H9 (cell line): Measurements from ENCODE around the gene ZNF280C. TPM values are rescaled to one million over a fixed set of nuclear protein-coding genes. Genes with fewer than 3 reads are reported as not detected.

Source experiments
- DNase-seq: peaks from one replicate; pipeline ENCODE4 v3.0.0-alpha.2; 2017
- H2AFZ ChIP-seq: one replicate; pipeline ENCODE4 v1.6.1; 2013; ENCODE audit warnings: mild to moderate bottlenecking, low read length, control low read depth, moderate library complexity
- H2AK5ac ChIP-seq: 2 replicates; pipeline ENCODE4 v1.6.1; 2013; ENCODE audit warnings: low read length, control low read depth, mixed read lengths; ENCODE audit not compliant: insufficient read length
- H2BK120ac ChIP-seq: one replicate; pipeline ENCODE4 v1.6.1; 2013; ENCODE audit warnings: low read depth, mild to moderate bottlenecking, low read length, control low read depth, inconsistent platforms; ENCODE audit not compliant: poor library complexity, severe bottlenecking
- H2BK12ac ChIP-seq: 2 replicates; pipeline ENCODE4 v1.6.1; 2013; ENCODE audit warnings: low read length, control low read depth, mixed read lengths, low read depth; ENCODE audit not compliant: insufficient read length
- H2BK15ac ChIP-seq: 2 replicates; pipeline ENCODE4 v1.6.1; 2013; ENCODE audit warnings: low read depth, low read length, control low read depth
- H2BK20ac ChIP-seq: one replicate; pipeline ENCODE4 v1.6.1; 2013; ENCODE audit warnings: low read depth, mild to moderate bottlenecking, low read length, control low read depth, inconsistent platforms; ENCODE audit not compliant: poor library complexity, severe bottlenecking
- H2BK5ac ChIP-seq: 2 replicates; pipeline ENCODE4 v1.6.1; 2013; ENCODE audit warnings: low read length, control low read depth, mixed read lengths; ENCODE audit not compliant: insufficient read length
- H3K14ac ChIP-seq: 2 replicates; pipeline ENCODE4 v1.6.1; 2013; ENCODE audit warnings: low read length, control low read depth; ENCODE audit not compliant: insufficient read depth
- H3K18ac ChIP-seq: 2 replicates; pipeline ENCODE4 v1.6.1; 2013; ENCODE audit warnings: low read depth, mild to moderate bottlenecking, mixed read lengths, low read length, control low read depth; ENCODE audit not compliant: insufficient read length
- H3K23ac ChIP-seq: 2 replicates; pipeline ENCODE4 v1.6.1; 2013; ENCODE audit warnings: low read length, control low read depth, mixed read lengths, low read depth; ENCODE audit not compliant: insufficient read length
- H3K23me2 ChIP-seq: 2 replicates; pipeline ENCODE4 v1.6.1; 2013; ENCODE audit warnings: low read depth, mild to moderate bottlenecking, mixed read lengths, low read length, control low read depth; ENCODE audit not compliant: insufficient read length, poor library complexity, severe bottlenecking
- H3K27ac ChIP-seq: 2 replicates; pipeline ENCODE4 v1.5.1; 2013; ENCODE audit warnings: low read length, control low read depth, mixed read lengths, low read depth; ENCODE audit not compliant: insufficient read length
- H3K27me3 ChIP-seq: 2 replicates; pipeline ENCODE4 v1.6.1; 2013; ENCODE audit warnings: low read length, control low read depth, inconsistent platforms; ENCODE audit not compliant: insufficient read depth
- H3K4ac ChIP-seq: 2 replicates; pipeline ENCODE4 v1.6.1; 2013; ENCODE audit warnings: low read depth, mild to moderate bottlenecking, control low read depth, inconsistent platforms, low read length, moderate library complexity
- H3K4me1 ChIP-seq: 2 replicates; pipeline ENCODE4 v1.6.1; 2013; ENCODE audit warnings: low read length, control low read depth, inconsistent platforms; ENCODE audit not compliant: insufficient read depth
- H3K4me2 ChIP-seq: 2 replicates; pipeline ENCODE4 v1.6.1; 2013; ENCODE audit warnings: low read length, control low read depth, mixed read lengths; ENCODE audit not compliant: insufficient read length, insufficient read depth
- H3K56ac ChIP-seq: 2 replicates; pipeline ENCODE4 v1.6.1; 2013; ENCODE audit warnings: low read depth, mild to moderate bottlenecking, mixed read lengths, low read length, control low read depth; ENCODE audit not compliant: insufficient read length
- H3K79me1 ChIP-seq: 2 replicates; pipeline ENCODE4 v1.6.1; 2013; ENCODE audit warnings: low read depth, mild to moderate bottlenecking, moderate library complexity, low read length, control low read depth, inconsistent platforms; ENCODE audit not compliant: insufficient read depth, poor library complexity, severe bottlenecking
- H3K79me2 ChIP-seq: 2 replicates; pipeline ENCODE4 v1.6.1; 2013; ENCODE audit warnings: low read length, control low read depth, inconsistent platforms; ENCODE audit not compliant: insufficient read depth
- H3K9ac ChIP-seq: 2 replicates; pipeline ENCODE4 v1.6.1; 2013; ENCODE audit warnings: low read length, control low read depth, mixed read lengths; ENCODE audit not compliant: insufficient read length; ENCODE audit errors: extremely low read depth
- H3K9me3 ChIP-seq: one replicate; pipeline ENCODE4 v1.6.1; 2013; ENCODE audit warnings: low read depth, low read length, inconsistent platforms; ENCODE audit not compliant: control insufficient read depth
- H3T11ph ChIP-seq: one replicate; pipeline ENCODE4 v1.6.1; 2013; ENCODE audit warnings: mild to moderate bottlenecking, low read length, control low read depth, inconsistent platforms
- H4K20me1 ChIP-seq: one replicate; pipeline ENCODE4 v1.6.1; 2013; ENCODE audit not compliant: control insufficient read depth, insufficient read length, insufficient read depth
- H4K5ac ChIP-seq: 2 replicates; pipeline ENCODE4 v1.6.1; 2013; ENCODE audit warnings: low read depth, mild to moderate bottlenecking, mixed read lengths, low read length, control low read depth; ENCODE audit not compliant: insufficient read length
- H4K8ac ChIP-seq: replicated peaks from 2 replicates; pipeline ENCODE4 v1.6.1; 2013; ENCODE audit warnings: low read length, control low read depth, mixed read lengths, low read depth; ENCODE audit not compliant: insufficient read length
- H4K91ac ChIP-seq: 2 replicates; pipeline ENCODE4 v1.6.1; 2013; ENCODE audit warnings: low read depth, mild to moderate bottlenecking, moderate library complexity, mixed read lengths, low read length, control low read depth; ENCODE audit not compliant: insufficient read length
- H3K27ac Mint-ChIP-seq, 3 experiments: 2 replicates in 2 of 3; 3 replicates in 1 of 3; pipeline ENCODE4 v1.8.0; 2020 to 2021; ENCODE audit warnings: mixed read lengths in 3 of 3, mild to moderate bottlenecking in 1 of 3, moderate library complexity in 1 of 3
- H3K27me3 Mint-ChIP-seq: 2 replicates; pipeline ENCODE4 v1.8.0; 2021; ENCODE audit warnings: low read depth, mild to moderate bottlenecking, moderate library complexity, mixed read lengths
- H3K36me3 Mint-ChIP-seq, 3 experiments: 2 replicates in 2 of 3; 3 replicates in 1 of 3; pipeline ENCODE4 v1.8.0; 2020 to 2021; ENCODE audit warnings: low read depth in 3 of 3, mixed read lengths in 3 of 3; ENCODE audit not compliant: insufficient read depth in 1 of 3
- H3K4me1 Mint-ChIP-seq, 2 experiments: 2 replicates each; pipeline ENCODE4 v1.8.0; 2020; ENCODE audit warnings: mixed read lengths in 2 of 2
- H3K4me3 Mint-ChIP-seq, 2 experiments: 2 replicates in 1 of 2; 3 replicates in 1 of 2; pipeline ENCODE4 v1.8.0; 2020 to 2021; ENCODE audit warnings: mild to moderate bottlenecking in 2 of 2, mixed read lengths in 2 of 2, moderate library complexity in 1 of 2
- H3K9me3 Mint-ChIP-seq, 2 experiments: 2 replicates in 1 of 2; 3 replicates in 1 of 2; pipeline ENCODE4 v1.8.0; 2020; ENCODE audit warnings: mild to moderate bottlenecking in 2 of 2, mixed read lengths in 2 of 2, moderate library complexity in 1 of 2
- CTCF ChIP-seq: fragments of 200-600 bp; sonication (generic); conservative IDR thresholded peaks from 3 replicates; pipeline ENCODE4 v1.8.0; 2021; ENCODE audit warnings: antibody characterized with exemption, mild to moderate bottlenecking
- WGBS: extraction: QIAGEN DNeasy Blood & Tissue Kit; methylation state at CpG from one replicate; pipeline ENCODE4 v1.1.7; 2013; ENCODE audit warnings: missing lambda C conversion rate, low lambda C conversion rate, mixed read lengths; ENCODE audit not compliant: insufficient read length; ENCODE audit errors: extremely low coverage; 5-methylcytosine and 5-hydroxymethylcytosine counted together
- total RNA-seq: library from RNA; stranded (reverse); gene quantifications from 2 replicates; pipeline ENCODE4 v1.2.1, GENCODE V29; 2021

The ZNF280C gene
- total RNA-seq, 1 experiment from 2014 or later: 6.6 TPM

- no peak for TF ChIP-seq CTCF
- Histone ChIP-seq H2AFZ (no peak overlapping the region), H4K8ac (no peak overlapping the region), H3K56ac (no peak overlapping the region), H3K9ac (no peak overlapping the region), H3K14ac (no peak overlapping the region), H2BK15ac (no peak overlapping the region), H3K23ac (no peak overlapping the region), H3K27ac (no peak overlapping the region), H3K79me1 (no peaks in the 10 kb centered on the region), H3K23me2 (peaks cover 6% of the 10 kb centered on the region), H2BK12ac (no peak overlapping the region), H3K79me2 (no peaks in the 10 kb centered on the region; the same call in 1 of the 2 replicates), H3K4me1 (no peaks in the 10 kb centered on the region), H3K18ac (no peak overlapping the region), H4K91ac (no peak overlapping the region), H3K4ac (no peak overlapping the region), H2BK20ac (no peak overlapping the region), H3K9me3 (peaks cover 24% of the 10 kb centered on the region), H3K27me3 (peaks cover 3% of the 10 kb centered on the region; the same call in 1 of the 2 replicates), H2BK5ac (no peak overlapping the region), H4K20me1 (no peaks in the 10 kb centered on the region), H2AK5ac (no peak overlapping the region), H3K4me2 (no peak overlapping the region), H4K5ac (no peak overlapping the region), H3T11ph (no peak overlapping the region), H2BK120ac (no peak overlapping the region)
- Mint-ChIP-seq H3K27ac (no peak overlapping the region), H3K36me3 (peaks cover 4 to 8% (median 6%) of the 10 kb centered on the region in 3 experiments; a peak in 5 of 7 replicates), H3K4me3 (no peak overlapping the region), H3K27me3 (peaks cover 19% of the 10 kb centered on the region), H3K4me1 (peaks cover 2 to 6% of the 10 kb centered on the region in 2 experiments; a peak in 2 of 4 replicates), H3K9me3 (peaks cover 0 to 65% of the 10 kb centered on the region in 2 experiments; a peak in 2 of 5 replicates)
- DNase-seq: no peak
- no CpG with 5 or more reads among the region's 4 CpGs for WGBS
Measured at GRCh38 chrX:130176942-130177341, 91.8 kb downstream of the ZNF280C start.
